Kidney epithelial cell (primary cell): Measurements from ENCODE around the gene SH2D2A. TPM values are rescaled to one million over a fixed set of nuclear protein-coding genes. Genes with fewer than 3 reads are reported as not detected.

Experiments
- DNase-seq: peaks from one replicate; pipeline ENCODE4 v3.0.0-alpha.2; 2010; ENCODE audit warnings: low read depth
- H3K27me3 ChIP-seq: 2 replicates; pipeline ENCODE4 v1.6.0; 2011; ENCODE audit warnings: low read length; ENCODE audit not compliant: control insufficient read depth, insufficient read depth
- H3K36me3 ChIP-seq: 2 replicates; pipeline ENCODE4 v1.5.1; 2011; ENCODE audit warnings: low read length; ENCODE audit not compliant: control insufficient read depth, insufficient read depth
- H3K4me3 ChIP-seq: 2 replicates; pipeline ENCODE4 v1.5.1; 2011; ENCODE audit warnings: low read depth, mild to moderate bottlenecking, control low read depth, low read length
- total RNA-seq: library from RNA; depleted of rRNA; stranded (reverse); fragments of >200 nt; gene quantifications from 2 replicates; pipeline ENCODE4 v1.2.3, GENCODE V29; 2015
- TF ChIP-seq, protein P1 (sequence below): IDR thresholded peaks from 2 replicates; pipeline ENCODE4 v1.5.1; 2011; ENCODE audit warnings: mild to moderate bottlenecking, moderate library complexity, low read length, control low read depth, inconsistent platforms; ENCODE audit not compliant: insufficient read depth, poor library complexity, severe bottlenecking

Gene SH2D2A
- total RNA-seq, 1 donor from 2014 or later = 2.3 TPM

DNA sequence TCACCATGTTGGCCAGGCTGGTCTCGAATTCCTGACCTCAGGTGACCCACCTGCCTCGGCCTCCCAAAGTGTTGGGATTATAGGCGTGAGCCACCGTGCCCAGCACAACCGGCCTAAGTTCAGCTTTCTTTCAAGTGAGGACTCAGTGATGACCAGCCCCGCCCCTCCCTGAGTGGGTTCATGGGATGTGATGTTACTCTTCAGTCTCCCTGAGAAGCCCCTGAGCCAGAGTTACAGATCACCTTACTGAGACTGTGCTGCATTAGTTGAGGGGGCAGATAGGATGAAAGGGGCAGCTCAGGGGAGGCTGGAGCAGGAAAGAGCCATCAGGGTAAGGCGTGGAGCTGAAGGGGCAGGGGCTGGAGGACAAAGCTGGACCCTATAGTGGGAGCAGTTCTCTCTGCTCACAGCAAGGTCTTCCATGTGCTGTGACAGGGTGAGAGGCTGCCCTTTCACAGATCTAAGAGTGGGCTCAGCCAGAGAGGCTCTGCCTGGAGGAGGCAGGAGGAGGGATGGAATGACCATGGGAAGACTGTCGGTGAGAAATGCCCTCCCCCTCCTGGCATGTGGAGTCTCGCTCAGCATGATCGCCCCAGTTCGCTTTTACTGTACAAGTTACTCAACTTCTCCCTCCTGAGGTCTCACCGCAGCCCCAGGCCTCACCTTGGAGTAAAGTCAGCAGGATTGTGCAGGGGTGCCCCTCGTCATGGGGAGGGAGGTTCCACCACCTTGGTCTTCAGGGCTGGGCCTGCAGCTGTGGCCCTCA lies 13.4 kb downstream of the SH2D2A start:
- H3K27me3 ChIP-seq = no peaks in the 10 kb centered on the region
- no peak for DNase-seq
- H3K4me3 ChIP-seq = no peak overlapping the region
- TF ChIP-seq, protein P1, sequence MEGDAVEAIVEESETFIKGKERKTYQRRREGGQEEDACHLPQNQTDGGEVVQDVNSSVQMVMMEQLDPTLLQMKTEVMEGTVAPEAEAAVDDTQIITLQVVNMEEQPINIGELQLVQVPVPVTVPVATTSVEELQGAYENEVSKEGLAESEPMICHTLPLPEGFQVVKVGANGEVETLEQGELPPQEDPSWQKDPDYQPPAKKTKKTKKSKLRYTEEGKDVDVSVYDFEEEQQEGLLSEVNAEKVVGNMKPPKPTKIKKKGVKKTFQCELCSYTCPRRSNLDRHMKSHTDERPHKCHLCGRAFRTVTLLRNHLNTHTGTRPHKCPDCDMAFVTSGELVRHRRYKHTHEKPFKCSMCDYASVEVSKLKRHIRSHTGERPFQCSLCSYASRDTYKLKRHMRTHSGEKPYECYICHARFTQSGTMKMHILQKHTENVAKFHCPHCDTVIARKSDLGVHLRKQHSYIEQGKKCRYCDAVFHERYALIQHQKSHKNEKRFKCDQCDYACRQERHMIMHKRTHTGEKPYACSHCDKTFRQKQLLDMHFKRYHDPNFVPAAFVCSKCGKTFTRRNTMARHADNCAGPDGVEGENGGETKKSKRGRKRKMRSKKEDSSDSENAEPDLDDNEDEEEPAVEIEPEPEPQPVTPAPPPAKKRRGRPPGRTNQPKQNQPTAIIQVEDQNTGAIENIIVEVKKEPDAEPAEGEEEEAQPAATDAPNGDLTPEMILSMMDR = no peak
- no peaks in the 10 kb centered on the region for H3K36me3 ChIP-seq

GRCh38 chr1:156802421-156802935 lies 14.2 kb downstream of the SH2D2A start:
- Histone ChIP-seq H3K36me3 (no peaks in the 10 kb centered on the region), H3K4me3 (no peak overlapping the region), H3K27me3 (no peaks in the 10 kb centered on the region)
- TF ChIP-seq, protein P1 = no peak
- DNase-seq = no peak

DNA sequence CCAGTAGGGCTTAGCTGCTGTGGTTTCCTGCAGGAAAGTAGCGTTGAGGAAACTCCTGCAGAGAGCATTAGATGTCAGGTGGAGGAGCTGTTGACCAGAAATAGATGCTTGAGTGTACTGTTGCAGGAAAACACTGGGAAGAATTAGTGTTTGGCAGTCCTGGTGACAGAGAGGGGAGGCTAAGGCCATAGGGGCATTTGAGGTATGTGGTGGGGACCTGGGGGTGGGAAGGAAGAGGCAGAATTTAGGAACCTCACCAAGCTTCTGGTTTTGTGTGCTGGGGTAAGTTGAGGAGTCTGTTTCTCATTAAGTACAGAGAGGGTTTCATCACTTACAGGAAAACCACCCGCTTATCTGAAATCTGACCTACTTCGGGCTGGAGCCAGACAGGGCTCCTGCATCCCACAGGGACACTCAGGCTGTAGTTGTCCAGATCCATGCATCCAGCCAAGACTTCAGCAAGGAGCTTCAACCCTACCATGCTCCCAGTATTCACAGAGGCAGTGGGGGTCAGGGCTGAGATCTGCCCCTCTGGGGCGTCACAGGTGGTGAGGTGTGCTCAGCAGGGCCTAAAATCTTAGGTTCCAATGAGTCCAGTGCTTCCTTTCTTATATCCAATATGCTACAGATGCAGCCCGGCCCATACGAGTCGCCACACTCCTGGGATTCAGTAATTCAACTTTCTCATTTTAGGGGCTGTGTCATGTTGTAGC lies 15.1 kb downstream of the SH2D2A start:
- H3K27me3 ChIP-seq = no peaks in the 10 kb centered on the region
- TF ChIP-seq, protein P1 = no peak
- no peak overlapping the region for H3K4me3 ChIP-seq
- no peaks in the 10 kb centered on the region for H3K36me3 ChIP-seq
- no peak for DNase-seq

DNA sequence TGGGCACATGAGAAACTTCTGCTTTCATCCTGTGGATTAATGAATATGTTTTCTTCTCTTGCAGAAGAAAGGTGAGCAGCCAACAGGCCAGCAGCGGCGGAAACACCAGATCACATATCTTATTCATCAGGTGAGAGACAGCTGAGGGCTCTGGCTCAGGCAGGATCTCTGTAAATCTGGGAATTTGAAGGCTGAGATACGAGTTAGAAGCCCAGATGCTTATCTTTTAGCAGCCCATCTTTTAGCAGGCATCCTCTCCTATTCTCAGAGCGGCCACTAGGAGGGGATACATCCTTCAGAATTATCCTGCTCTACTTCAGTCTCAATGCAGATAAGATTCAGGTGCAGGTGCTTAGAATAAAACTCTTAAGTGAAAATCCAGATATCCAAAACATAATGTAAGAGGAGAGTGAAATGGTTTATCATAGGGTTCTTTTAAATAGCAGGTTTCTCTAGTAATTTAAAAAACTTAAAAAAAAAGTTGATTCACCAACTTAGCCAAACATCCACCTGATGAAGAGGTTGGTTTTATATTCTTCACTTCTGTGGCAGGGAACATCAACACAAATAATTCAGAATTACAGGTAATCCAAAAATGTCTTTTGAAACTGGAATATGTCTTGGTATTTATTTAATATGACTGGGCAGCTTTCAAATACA lies 19.3 kb downstream of the SH2D2A start:
- no peak for DNase-seq
- TF ChIP-seq, protein P1 = peak; percentile 87
- peaks cover 2% of the 10 kb centered on the region for H3K36me3 ChIP-seq
- no peak overlapping the region for H3K4me3 ChIP-seq
- H3K27me3 ChIP-seq = no peaks in the 10 kb centered on the region

GRCh38 chr1:156796340-156797097 lies 20.1 kb downstream of the SH2D2A start:
- peaks cover 4% of the 10 kb centered on the region for H3K36me3 ChIP-seq
- TF ChIP-seq, protein P1 = no peak
- DNase-seq = no peak

More at GRCh38 chr1:156796340-156797097, 20.1 kb downstream of the SH2D2A start:
- H3K27me3 ChIP-seq = no peaks in the 10 kb centered on the region
- H3K4me3 ChIP-seq = no peak overlapping the region
